Neutrophil (primary cell): ENCODE measurements around the gene FFAR2.

Source experiments
- H3K27ac ChIP-seq: fragments of 200-600 bp; sonication (generic); 2 replicates; pipeline ENCODE4 v1.5.1; 2016; ENCODE audit warnings: mild to moderate bottlenecking, moderate library complexity
- H3K27me3 ChIP-seq: fragments of 200-600 bp; sonication (generic); 2 replicates; pipeline ENCODE4 v1.6.0; 2016; ENCODE audit warnings: mild to moderate bottlenecking
- H3K36me3 ChIP-seq: fragments of 200-600 bp; sonication (generic); 2 replicates; pipeline ENCODE4 v1.5.1; 2017
- H3K4me1 ChIP-seq, 2 experiments: fragments of 200-600 bp in 1 of 2; sonication (generic) in 1 of 2; 1 replicate in 1 of 2; 2 replicates in 1 of 2; pipeline versions ENCODE4 v1.5.1 to v1.6.1; 2013 to 2016; ENCODE audit warnings: low read depth in 1 of 2, low read length in 1 of 2, mild to moderate bottlenecking in 1 of 2, moderate library complexity in 1 of 2; ENCODE audit not compliant: control insufficient read depth in 1 of 2, insufficient read depth in 1 of 2
- H3K4me3 ChIP-seq, 2 experiments: fragments of 200-600 bp in 1 of 2; sonication (generic) in 1 of 2; 1 replicate in 1 of 2; 2 replicates in 1 of 2; pipeline ENCODE4 v1.5.1; 2013 to 2016; ENCODE audit warnings: low read depth in 1 of 2, low read length in 1 of 2, mild to moderate bottlenecking in 1 of 2, moderate library complexity in 1 of 2
- H3K9me3 ChIP-seq: fragments of 200-600 bp; sonication (generic); 2 replicates; pipeline ENCODE4 v1.5.1; 2016
- TF ChIP-seq, protein P1 (sequence below): fragments of 200-600 bp; sonication (generic); IDR thresholded peaks from 2 replicates; pipeline ENCODE4 v1.5.1; 2016; ENCODE audit warnings: antibody characterized with exemption

Gene FFAR2

DNA sequence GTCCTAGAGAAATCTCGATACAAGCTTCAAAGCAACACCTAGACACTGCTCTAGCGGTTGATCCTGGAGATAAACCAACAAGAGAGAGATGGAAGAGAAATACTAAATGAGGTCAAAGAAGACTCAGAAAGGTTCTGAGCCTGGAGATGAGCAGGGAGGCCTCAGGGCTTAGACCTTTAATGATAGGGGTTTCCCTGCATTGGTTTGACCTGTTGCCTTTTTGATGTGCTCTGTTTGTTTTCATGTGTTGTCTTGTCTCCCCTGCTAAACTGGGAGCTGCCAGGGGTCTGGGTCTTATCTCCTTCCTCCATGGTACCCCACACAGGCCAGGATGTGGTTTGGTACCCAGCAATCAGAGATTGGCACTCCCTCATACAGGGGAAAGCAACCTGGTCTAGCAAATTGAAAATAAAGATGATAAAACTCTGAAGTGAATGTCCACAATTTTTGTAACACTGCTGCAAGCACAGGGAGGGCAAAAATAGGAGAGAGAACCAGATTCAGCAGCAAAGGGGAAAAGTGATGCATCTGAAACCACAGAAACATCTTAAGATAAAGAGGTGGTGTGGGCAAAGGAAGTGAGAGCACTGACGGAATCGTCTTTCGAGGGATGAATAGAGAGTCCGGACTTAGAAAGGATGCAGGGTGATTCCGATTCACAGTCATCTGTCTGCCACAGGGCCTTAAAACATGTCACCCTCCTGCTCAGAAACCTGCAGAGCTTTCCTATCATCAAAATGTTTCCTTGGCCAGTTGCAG, 3.5 kb downstream of the FFAR2 start:
- H3K27me3 ChIP-seq, result no peaks in the 10 kb centered on the region
- H3K4me3 ChIP-seq, result peak overlapping the region; percentile 90 to 97
- TF ChIP-seq, protein P1, sequence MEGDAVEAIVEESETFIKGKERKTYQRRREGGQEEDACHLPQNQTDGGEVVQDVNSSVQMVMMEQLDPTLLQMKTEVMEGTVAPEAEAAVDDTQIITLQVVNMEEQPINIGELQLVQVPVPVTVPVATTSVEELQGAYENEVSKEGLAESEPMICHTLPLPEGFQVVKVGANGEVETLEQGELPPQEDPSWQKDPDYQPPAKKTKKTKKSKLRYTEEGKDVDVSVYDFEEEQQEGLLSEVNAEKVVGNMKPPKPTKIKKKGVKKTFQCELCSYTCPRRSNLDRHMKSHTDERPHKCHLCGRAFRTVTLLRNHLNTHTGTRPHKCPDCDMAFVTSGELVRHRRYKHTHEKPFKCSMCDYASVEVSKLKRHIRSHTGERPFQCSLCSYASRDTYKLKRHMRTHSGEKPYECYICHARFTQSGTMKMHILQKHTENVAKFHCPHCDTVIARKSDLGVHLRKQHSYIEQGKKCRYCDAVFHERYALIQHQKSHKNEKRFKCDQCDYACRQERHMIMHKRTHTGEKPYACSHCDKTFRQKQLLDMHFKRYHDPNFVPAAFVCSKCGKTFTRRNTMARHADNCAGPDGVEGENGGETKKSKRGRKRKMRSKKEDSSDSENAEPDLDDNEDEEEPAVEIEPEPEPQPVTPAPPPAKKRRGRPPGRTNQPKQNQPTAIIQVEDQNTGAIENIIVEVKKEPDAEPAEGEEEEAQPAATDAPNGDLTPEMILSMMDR, result no peak
- H3K9me3 ChIP-seq, result no peaks in the 10 kb centered on the region
- peaks cover 75 to 86% of the 10 kb centered on the region in 2 experiments for H3K4me1 ChIP-seq
- H3K27ac ChIP-seq, result peak overlapping the region; percentile 99
- H3K36me3 ChIP-seq, result peaks cover 35% of the 10 kb centered on the region

DNA sequence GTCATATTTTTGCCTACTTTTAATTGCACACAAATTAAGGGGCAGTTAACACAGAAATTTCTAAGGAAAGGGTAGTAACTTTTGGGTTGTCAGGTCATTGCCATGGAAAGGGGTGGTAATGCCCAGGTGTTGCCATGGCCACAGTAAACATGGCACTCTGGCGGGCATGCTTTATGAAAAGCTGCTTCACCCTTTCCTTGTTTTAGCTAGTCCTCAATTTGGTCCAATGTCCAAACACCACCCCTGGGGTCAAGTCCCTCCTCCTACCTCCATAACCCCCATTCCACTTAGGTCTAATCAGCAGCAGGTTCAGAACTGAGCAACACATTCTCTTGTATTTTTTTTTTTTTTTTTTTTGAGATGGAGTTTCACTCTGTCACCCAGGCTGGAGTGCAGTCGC, 6.6 kb downstream of the FFAR2 start:
- TF ChIP-seq, protein P1, result no peak
- H3K36me3 ChIP-seq, result peaks cover 29% of the 10 kb centered on the region
- H3K4me1 ChIP-seq, result peaks cover 79 to 87% of the 10 kb centered on the region in 2 experiments
- H3K9me3 ChIP-seq, result no peaks in the 10 kb centered on the region
- no peaks in the 10 kb centered on the region for H3K27me3 ChIP-seq
- no peak overlapping the region for H3K4me3 ChIP-seq
- no peak overlapping the region for H3K27ac ChIP-seq

DNA sequence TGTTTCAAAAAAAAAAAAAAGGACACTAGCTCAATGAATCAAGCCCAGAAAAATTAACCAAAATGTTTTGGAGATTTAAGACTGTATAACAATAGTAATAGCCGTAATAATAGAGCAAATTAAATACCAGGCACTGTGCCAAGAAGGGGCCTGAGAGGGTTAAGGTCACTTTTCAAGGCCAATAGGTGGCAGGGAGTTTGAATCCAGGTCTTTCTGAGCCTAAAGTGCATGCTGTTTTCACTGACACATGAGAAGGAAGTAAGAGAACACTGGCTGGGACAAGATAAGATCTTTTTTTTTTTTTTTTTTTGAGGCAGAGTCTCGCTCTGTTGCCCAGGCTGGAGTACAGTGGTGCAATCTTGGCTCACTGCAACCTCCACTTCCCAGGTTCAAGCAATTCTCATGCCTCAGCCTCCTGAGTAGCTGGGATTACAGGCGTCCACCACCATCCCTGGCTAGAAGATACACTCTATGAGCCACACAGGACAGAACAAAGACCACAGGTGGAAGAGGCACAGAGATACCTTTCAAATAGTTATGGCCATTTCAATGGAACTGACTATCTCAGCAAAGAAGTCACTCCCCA, 7.7 kb downstream of the FFAR2 start:
- TF ChIP-seq, protein P1, result no peak
- Histone ChIP-seq H3K4me3 (no peak overlapping the region), H3K27ac (peak overlapping the region; percentile 66)

DNA sequence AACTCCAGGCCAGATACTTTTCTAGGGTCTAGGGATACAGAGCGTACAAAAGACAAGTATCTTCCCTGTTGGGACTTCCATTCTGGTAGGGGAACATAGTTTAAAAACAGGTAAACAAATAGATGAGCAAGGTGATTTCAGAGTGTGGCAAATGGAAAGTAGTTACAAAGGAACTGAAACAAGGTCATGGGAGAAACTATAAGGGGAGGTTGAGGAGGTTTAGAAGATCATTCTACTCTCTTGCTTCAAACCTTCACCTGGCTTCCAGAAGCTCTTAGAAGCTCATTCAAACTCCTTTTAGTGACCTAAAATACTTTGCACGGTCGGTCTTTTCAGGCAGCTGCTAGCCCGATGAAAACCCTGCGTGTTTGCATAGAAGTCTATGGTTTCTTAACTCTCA, 9.1 kb downstream of the FFAR2 start:
- peak overlapping the region; percentile 95 for H3K27ac ChIP-seq
- peaks cover 4% of the 10 kb centered on the region for H3K36me3 ChIP-seq
- no peaks in the 10 kb centered on the region for H3K27me3 ChIP-seq
- no peaks in the 10 kb centered on the region for H3K9me3 ChIP-seq
- peaks cover 79 to 87% of the 10 kb centered on the region in 2 experiments for H3K4me1 ChIP-seq
- TF ChIP-seq, protein P1, result no peak
- no peak overlapping the region for H3K4me3 ChIP-seq

More for the DNA sequence above, 7.7 kb downstream of the FFAR2 start:
- no peaks in the 10 kb centered on the region for H3K9me3 ChIP-seq
- peaks cover 19% of the 10 kb centered on the region for H3K36me3 ChIP-seq
- peaks cover 79 to 87% of the 10 kb centered on the region in 2 experiments for H3K4me1 ChIP-seq
- H3K27me3 ChIP-seq, result no peaks in the 10 kb centered on the region

DNA sequence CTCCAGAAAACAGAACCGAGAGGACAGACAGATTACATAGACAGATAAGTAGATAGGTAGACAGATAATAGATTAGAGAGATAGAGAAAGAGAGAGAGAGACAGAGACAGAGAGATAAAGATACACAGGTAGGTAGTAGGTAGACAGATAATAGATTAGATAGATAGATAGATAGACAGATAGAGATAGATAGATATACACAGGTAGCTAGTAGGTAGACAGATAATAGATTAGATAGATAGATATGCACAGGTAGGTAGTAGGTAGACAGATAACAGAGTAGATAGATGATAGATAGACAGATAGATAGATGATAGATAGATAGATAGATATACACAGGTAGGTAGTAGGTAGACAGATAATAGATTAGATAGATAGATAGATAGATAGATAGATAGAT, 10.1 kb downstream of the FFAR2 start:
- H3K36me3 ChIP-seq, result no peaks in the 10 kb centered on the region
- H3K9me3 ChIP-seq, result no peaks in the 10 kb centered on the region
- TF ChIP-seq, protein P1, result no peak
- H3K4me3 ChIP-seq, result peak overlapping the region; percentile 57 to 58
- H3K27ac ChIP-seq, result peak overlapping the region; percentile 95
- H3K27me3 ChIP-seq, result no peaks in the 10 kb centered on the region
- H3K4me1 ChIP-seq, result peaks cover 81 to 87% of the 10 kb centered on the region in 2 experiments
